ENCODE measurements around the gene RXRB.

RXRB gene

DNA sequence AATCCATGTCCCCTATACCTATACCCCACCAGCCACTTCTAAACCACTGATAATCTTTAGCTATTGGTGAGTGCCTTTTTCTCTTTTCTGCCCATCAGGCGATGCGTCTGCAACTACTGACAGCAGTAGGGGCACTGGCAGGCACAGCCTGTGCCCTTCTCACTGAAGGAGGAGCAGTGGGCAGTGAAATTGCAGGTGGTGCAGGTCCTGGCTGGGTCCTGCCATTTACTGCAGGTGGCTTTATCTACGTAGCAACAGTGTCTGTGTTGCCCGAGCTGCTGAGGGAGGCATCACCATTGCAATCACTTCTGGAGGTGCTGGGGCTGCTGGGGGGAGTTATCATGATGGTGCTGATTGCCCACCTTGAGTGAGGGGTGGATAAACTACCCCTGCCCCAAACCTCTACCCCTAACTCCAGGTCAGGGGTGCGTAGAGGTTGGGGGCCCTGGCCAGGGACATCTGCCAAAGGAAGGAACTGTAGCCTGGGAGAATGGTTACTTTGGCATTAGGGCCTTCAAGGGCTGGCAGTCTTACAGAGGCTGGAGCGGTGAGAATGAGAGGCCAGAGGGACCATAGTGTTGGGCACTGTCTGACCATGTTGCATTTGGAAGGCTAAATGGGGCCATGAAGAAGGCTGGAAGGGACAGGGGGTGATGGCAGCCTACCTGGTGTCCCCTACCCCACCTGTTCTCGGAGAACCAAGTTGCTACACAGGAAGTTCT lies 3.1 kb upstream of the RXRB start:
- H3K9ac ChIP-seq = peak overlapping the region in 4 of 11 experiments; percentile 11 to 81 (median 79); a peak in 2 of 22 replicates
- 0 out of 22 replicates have a peak overlapping the region, but pooled peaks of 1 of the 11 experiments have one; percentile 65 for H3K27ac ChIP-seq
- H3K36me3 ChIP-seq = peaks cover 19 to 27% (median 25%) of the 10 kb centered on the region in 11 experiments
- H3K9me3 ChIP-seq (replicated peaks in 1 of 11) = no peaks in the 10 kb centered on the region
- peak overlapping the region; percentile 93 to 100 (median 100) for H3K4me2 ChIP-seq
- peak overlapping the region in 8 of 10 experiments; percentile 65 to 83 (median 74); a peak in 6 of 20 replicates for H3K4me3 ChIP-seq
- peaks cover 0 to 23% (median 10%) of the 10 kb centered on the region in 11 experiments; a peak in 11 of 22 replicates for H3K27me3 ChIP-seq
- TF ChIP-seq Cebpa-rat (IDR thresholded peaks at IDR 0.05) = no peak
- peaks cover 50 to 64% (median 59%) of the 10 kb centered on the region in 10 experiments for H3K4me1 ChIP-seq
- peaks cover 0 to 27% (median 6%) of the 10 kb centered on the region in 11 experiments; a peak in 9 of 22 replicates for H4K20me1 ChIP-seq

DNA sequence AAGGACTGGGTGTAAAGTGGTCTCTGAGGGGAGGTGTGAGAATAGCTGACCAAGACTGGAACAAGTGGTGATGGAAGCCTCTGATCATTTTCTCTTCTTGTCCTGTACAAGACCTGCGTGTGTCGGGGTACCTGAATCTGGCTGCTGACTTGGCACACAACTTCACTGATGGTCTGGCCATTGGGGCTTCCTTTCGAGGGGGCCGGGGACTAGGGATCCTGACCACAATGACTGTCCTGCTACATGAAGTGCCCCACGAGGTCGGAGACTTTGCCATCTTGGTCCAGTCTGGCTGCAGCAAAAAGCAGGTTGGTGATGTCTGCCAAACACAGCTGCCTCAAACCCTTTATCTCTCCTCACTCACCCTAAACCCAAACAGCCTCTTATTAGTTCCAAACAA lies 2.3 kb upstream of the RXRB start:
- no peak for TF ChIP-seq Cebpa-rat (IDR thresholded peaks at IDR 0.05)
- Histone ChIP-seq H3K9ac (peak overlapping the region in 7 of 11 experiments; percentile 0 to 100 (median 99); a peak in 6 of 22 replicates), H3K4me2 (peak overlapping the region in 10 of 11 experiments; percentile 95 to 100 (median 98); a peak in 18 of 22 replicates), H4K20me1 (peaks cover 6 to 35% (median 12%) of the 10 kb centered on the region in 11 experiments; a peak in 17 of 22 replicates), H3K4me3 (peak overlapping the region in 1 of 10 experiments; percentile 98; a peak in 2 of 20 replicates), H3K27me3 (peaks cover 0 to 23% (median 10%) of the 10 kb centered on the region in 11 experiments; a peak in 11 of 22 replicates), H3K27ac (no peak overlapping the region), H3K9me3 (replicated peaks in 1 of 11) (no peaks in the 10 kb centered on the region), H3K36me3 (peaks cover 19 to 34% (median 25%) of the 10 kb centered on the region in 11 experiments), H3K4me1 (peaks cover 52 to 71% (median 66%) of the 10 kb centered on the region in 10 experiments)

DNA sequence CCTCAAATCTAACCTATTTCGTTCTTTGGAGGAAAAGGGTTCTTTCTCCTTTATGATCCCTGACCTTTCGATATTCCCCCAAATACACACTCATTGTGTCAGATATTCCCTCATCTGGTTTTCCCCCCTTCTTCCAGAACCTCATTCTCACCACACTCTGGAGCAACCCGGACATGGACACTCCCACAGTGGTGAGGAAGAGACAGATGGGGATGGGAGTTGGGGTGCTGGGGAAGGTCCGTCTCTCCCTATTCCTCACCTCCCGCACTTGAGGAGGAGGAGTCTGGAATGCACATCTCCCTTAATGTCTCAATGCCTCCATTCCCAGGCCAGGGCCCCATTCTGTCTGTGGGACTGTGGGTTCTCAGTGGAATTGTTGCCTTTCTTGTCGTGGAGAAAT lies 1.5 kb upstream of the RXRB start:
- Histone ChIP-seq H3K36me3 (peaks cover 24 to 37% (median 30%) of the 10 kb centered on the region in 11 experiments), H3K4me1 (peaks cover 45 to 73% (median 65%) of the 10 kb centered on the region in 10 experiments), H4K20me1 (peaks cover 7 to 43% (median 19%) of the 10 kb centered on the region in 11 experiments; a peak in 17 of 22 replicates), H3K4me2 (peak overlapping the region; percentile 95 to 100 (median 99)), H3K4me3 (peak overlapping the region; percentile 65 to 98 (median 90); a peak in 19 of 20 replicates), H3K9me3 (replicated peaks in 1 of 11) (no peaks in the 10 kb centered on the region), H3K9ac (peak overlapping the region; percentile 93 to 100 (median 98); a peak in 20 of 22 replicates), H3K27ac (peak overlapping the region in 3 of 11 experiments; percentile 96 to 100 (median 100); a peak in 2 of 22 replicates), H3K27me3 (peaks cover 0 to 23% (median 10%) of the 10 kb centered on the region in 11 experiments; a peak in 11 of 22 replicates)
- TF ChIP-seq Cebpa-rat (IDR thresholded peaks at IDR 0.05) = no peak

DNA sequence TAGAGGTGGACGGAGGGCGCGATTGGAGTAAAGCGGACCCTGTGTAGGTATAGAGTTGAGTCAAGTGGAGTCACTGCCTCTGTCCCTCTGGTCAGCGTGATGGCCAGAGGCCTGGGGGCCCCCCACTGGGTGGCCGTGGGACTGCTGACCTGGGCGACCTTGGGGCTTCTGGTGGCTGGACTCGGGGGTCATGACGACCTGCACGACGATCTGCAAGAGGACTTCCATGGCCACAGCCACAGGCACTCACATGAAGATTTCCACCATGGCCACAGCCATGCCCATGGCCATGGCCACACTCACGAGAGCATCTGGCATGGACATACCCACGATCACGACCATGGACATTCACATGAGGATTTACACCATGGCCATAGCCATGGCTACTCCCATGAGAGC lies 681 bp upstream of the RXRB start:
- Histone ChIP-seq H3K27ac (peak overlapping the region; percentile 95 to 100 (median 97)), H4K20me1 (peaks cover 13 to 45% (median 23%) of the 10 kb centered on the region in 11 experiments; a peak in 17 of 22 replicates), H3K36me3 (peaks cover 32 to 45% (median 38%) of the 10 kb centered on the region in 11 experiments), H3K4me1 (peaks cover 45 to 71% (median 66%) of the 10 kb centered on the region in 10 experiments), H3K4me3 (peak overlapping the region; percentile 65 to 98 (median 90)), H3K9ac (peak overlapping the region; percentile 93 to 100 (median 98)), H3K4me2 (peak overlapping the region; percentile 95 to 100 (median 99)), H3K27me3 (peaks cover 0 to 15% (median 3%) of the 10 kb centered on the region in 11 experiments; a peak in 10 of 22 replicates), H3K9me3 (replicated peaks in 1 of 11) (no peaks in the 10 kb centered on the region)
- TF ChIP-seq Cebpa-rat (IDR thresholded peaks at IDR 0.05) = no peak

DNA sequence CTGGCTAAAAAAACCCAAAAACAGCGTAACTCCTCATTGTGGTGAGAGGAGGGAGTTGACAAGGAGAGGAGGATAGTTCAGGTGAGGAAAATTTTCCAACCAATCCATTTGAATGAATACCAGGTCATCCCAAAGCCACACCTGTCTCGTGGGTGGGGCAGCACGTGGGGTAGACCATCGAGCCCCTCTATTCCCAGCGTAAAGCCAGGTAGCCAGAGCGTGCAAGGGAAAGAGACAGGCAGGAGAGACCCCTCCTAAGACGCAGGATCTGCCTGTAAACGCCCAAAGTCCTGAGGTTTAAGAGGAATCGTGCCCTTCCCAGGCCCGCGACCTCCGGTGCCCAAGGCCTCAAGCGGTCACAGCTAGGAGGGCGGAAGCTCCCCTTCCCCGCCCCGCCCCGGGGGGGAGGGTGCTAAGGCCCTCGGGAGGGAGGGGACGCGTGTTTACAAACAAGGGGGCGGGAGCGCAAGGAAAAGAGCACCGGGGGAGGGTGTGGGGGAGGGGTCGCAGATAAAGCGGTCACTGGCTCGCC lies 712 bp downstream of the RXRB start:
- TF ChIP-seq Cebpa-rat (IDR thresholded peaks at IDR 0.05) = no peak
- H3K36me3 ChIP-seq = peaks cover 46 to 59% (median 52%) of the 10 kb centered on the region in 11 experiments

DNA sequence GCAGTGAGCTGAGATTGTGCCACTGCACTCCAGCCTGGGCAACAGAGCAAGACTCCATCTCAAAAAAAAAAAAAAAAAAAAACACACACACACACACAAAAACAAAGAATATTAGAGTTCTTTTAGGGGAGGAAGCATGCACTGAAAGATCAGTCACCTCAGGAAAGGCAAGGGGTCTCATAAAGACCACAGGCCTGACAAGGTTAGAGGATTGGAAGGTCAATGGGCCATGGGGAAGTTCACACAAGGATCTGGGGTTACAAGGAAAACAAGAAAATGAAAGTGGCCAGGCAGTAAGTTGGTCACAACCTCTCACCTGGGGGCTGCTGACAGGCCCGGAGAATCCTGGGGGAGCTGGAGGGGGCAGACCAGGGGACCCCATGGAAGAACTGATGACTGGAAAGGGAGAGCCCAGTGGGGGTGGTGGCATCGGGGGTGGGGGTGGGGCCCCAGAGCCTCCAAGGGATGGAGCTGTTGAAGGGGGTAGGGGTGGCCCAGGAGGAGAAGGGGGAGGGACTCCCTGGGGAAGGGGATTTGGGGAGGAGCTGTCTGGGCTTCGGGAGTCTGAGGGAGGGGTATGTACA lies 1.5 kb downstream of the RXRB start:
- Histone ChIP-seq H3K4me2 (peak overlapping the region; percentile 80 to 99 (median 98)), H3K4me1 (peaks cover 31 to 58% (median 49%) of the 10 kb centered on the region in 10 experiments), H3K4me3 (peak overlapping the region; percentile 65 to 98 (median 90)), H3K27me3 (peaks cover 0 to 5% (median 2%) of the 10 kb centered on the region in 11 experiments; a peak in 12 of 22 replicates), H3K36me3 (peaks cover 54 to 65% (median 58%) of the 10 kb centered on the region in 11 experiments), H3K9ac (peak overlapping the region; percentile 93 to 100 (median 98)), H4K20me1 (peaks cover 14 to 62% (median 35%) of the 10 kb centered on the region in 11 experiments; a peak in 18 of 22 replicates), H3K27ac (peak overlapping the region in 9 of 11 experiments; percentile 95 to 100 (median 97); a peak in 13 of 22 replicates), H3K9me3 (replicated peaks in 1 of 11) (no peaks in the 10 kb centered on the region)
- TF ChIP-seq Cebpa-rat (IDR thresholded peaks at IDR 0.05) = no peak

More for the DNA sequence above, 712 bp downstream of the RXRB start:
- Histone ChIP-seq H3K27ac (peak overlapping the region; percentile 95 to 100 (median 97)), H3K9ac (peak overlapping the region; percentile 93 to 100 (median 98)), H4K20me1 (peaks cover 14 to 59% (median 30%) of the 10 kb centered on the region in 11 experiments; a peak in 18 of 22 replicates), H3K27me3 (peaks cover 0 to 1% (median 0%) of the 10 kb centered on the region in 11 experiments; a peak in 2 of 22 replicates), H3K9me3 (replicated peaks in 1 of 11) (no peaks in the 10 kb centered on the region), H3K4me1 (peaks cover 36 to 63% (median 55%) of the 10 kb centered on the region in 10 experiments), H3K4me2 (peak overlapping the region; percentile 80 to 99 (median 98)), H3K4me3 (peak overlapping the region; percentile 65 to 98 (median 90))

DNA sequence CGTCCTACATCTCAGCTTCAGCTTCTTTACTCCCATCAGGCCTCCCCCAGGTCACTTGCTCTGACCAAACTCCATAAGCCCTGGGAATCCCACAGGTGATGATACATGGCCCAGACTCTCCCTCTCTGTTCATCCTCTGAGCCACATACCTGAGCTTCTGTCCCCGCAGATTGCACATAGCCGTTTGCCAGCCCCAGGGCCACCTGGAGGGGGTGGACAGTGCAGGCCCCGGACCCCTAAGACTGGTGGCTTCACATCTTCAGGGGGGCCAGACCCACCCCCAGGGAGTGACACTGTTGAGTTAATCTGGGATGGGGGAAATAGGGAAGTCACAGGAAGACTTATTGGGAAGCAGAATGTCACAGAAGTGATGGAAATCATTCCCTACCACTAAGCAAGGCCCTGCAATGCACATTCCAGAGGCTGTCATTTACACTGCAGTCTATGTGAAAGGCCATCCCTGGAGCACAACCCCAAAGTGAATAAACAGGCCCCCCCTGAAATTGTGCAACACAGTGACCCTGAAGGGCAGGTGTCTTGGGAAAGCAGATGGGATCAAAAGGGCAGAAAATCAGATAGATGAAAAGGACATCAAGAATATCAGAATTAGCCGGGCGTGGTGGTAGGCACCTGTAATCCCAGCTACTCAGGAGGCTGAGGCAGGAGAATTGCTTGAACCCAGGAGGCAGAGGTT lies 2.2 kb downstream of the RXRB start:
- Histone ChIP-seq H3K4me3 (peak overlapping the region in 1 of 10 experiments; percentile 98; a peak in 1 of 20 replicates), H3K9me3 (replicated peaks in 1 of 11) (no peaks in the 10 kb centered on the region), H4K20me1 (peaks cover 14 to 62% (median 40%) of the 10 kb centered on the region in 11 experiments; a peak in 18 of 22 replicates), H3K27me3 (peaks cover 5 to 11% (median 9%) of the 10 kb centered on the region in 11 experiments; a peak in 19 of 22 replicates), H3K27ac (no peak overlapping the region), H3K4me2 (peak overlapping the region; percentile 80 to 99 (median 98); a peak in 21 of 22 replicates), H3K4me1 (peaks cover 25 to 52% (median 43%) of the 10 kb centered on the region in 10 experiments), H3K9ac (peak overlapping the region in 8 of 11 experiments; percentile 3 to 100 (median 28); a peak in 7 of 22 replicates), H3K36me3 (peaks cover 53 to 63% (median 56%) of the 10 kb centered on the region in 11 experiments)
- no peak; a peak in 1 of 22 replicates for TF ChIP-seq Cebpa-rat (IDR thresholded peaks at IDR 0.05)

All from BLaER1 treated with 17β-estradiol and CSF1 and Interleukin-3, amounts not matched to agents 10 nM and 100 nM (cell line).